Measurements from ENCODE around the gene PGM2L1.

The PGM2L1 gene

DNA sequence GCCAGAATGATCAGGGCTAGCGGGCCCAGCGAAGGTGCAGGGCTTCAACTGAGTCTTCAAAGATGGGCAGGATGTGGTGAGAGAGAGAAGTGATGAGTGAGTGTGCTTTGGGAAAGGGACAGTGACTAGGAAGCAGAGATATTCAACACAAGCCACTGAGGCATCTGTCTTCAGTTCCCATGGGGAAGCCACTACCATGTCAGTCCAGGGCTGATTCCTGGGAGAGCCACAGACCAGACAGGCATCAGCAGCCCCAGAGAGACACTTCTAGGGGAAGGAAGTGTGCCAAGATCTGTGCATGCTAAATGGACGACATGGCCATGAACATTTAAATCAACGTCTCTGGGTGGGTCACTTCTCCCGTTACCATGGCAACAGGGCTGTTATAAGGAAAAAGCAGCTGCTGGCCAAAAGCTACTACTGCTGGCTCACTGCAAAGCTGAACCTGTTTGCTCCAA lies 115.3 kb downstream of the PGM2L1 start:
- TF ChIP-seq, protein P1, sequence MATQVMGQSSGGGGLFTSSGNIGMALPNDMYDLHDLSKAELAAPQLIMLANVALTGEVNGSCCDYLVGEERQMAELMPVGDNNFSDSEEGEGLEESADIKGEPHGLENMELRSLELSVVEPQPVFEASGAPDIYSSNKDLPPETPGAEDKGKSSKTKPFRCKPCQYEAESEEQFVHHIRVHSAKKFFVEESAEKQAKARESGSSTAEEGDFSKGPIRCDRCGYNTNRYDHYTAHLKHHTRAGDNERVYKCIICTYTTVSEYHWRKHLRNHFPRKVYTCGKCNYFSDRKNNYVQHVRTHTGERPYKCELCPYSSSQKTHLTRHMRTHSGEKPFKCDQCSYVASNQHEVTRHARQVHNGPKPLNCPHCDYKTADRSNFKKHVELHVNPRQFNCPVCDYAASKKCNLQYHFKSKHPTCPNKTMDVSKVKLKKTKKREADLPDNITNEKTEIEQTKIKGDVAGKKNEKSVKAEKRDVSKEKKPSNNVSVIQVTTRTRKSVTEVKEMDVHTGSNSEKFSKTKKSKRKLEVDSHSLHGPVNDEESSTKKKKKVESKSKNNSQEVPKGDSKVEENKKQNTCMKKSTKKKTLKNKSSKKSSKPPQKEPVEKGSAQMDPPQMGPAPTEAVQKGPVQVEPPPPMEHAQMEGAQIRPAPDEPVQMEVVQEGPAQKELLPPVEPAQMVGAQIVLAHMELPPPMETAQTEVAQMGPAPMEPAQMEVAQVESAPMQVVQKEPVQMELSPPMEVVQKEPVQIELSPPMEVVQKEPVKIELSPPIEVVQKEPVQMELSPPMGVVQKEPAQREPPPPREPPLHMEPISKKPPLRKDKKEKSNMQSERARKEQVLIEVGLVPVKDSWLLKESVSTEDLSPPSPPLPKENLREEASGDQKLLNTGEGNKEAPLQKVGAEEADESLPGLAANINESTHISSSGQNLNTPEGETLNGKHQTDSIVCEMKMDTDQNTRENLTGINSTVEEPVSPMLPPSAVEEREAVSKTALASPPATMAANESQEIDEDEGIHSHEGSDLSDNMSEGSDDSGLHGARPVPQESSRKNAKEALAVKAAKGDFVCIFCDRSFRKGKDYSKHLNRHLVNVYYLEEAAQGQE (IDR thresholded peaks at IDR 0.05; ENCODE audit: insufficient read depth in 1 of 2, low read depth in 2 of 2, low read length in 2 of 2), result no peak

DNA sequence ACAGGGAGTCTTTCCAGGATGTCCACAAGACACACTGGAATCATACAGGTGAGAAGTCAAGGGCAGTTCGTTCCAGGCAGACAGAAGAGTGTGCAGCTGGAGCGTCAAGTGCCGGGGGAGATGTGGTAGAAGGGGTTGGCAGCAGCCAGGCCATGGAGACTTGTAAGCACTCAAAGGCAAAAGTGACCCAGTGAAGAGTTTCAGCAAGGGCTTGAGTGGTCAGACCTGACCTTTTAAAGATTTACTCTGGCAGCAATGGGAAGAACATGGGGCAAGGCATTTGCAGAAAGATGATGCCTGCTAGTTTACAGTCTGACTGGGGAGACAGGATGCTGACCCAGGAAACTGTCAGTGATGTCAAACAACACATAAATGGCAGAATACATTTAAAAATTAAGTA lies 115.8 kb downstream of the PGM2L1 start:
- TF ChIP-seq POLR2AphosphoS5 (IDR thresholded peaks at IDR 0.05; ENCODE audit: low read depth, low read length) (no peak), SIN3A (IDR thresholded peaks at IDR 0.05; ENCODE audit: borderline replicate concordance, insufficient read depth, low read length) (no peak), FOXP2 (optimal IDR thresholded peaks at IDR 0.05; ENCODE audit: borderline replicate concordance, extremely low read depth, extremely low read length, insufficient read depth) (no peak), TAF1 (IDR thresholded peaks at IDR 0.05; ENCODE audit: borderline replicate concordance, insufficient read depth, low read length) (no peak)
- TF ChIP-seq, protein P1 (IDR thresholded peaks at IDR 0.05; ENCODE audit: insufficient read depth in 1 of 2, low read depth in 2 of 2, low read length in 2 of 2), result no peak

DNA sequence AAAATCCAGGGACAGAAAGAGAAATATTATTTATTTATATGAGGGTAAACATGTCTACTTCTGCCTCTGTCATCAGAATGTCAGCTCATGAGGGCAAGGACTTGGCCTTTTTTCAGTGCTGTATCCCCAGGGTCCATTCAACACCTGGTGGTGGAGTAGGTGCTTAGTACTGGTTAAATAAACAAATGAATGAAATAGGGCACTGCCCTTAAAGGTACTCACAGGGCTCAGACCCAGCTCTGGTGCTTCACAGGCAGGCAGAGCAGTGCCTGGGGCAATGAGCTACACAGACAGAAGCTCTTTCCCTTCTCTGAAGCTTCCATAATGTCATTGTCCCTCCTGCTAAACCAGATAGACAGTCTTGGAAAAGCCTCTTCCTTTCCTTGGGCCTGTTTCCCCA lies 117.7 kb downstream of the PGM2L1 start:
- TF ChIP-seq FOXP2 (optimal IDR thresholded peaks at IDR 0.05; ENCODE audit: borderline replicate concordance, extremely low read depth, extremely low read length, insufficient read depth) (no peak), POLR2AphosphoS5 (IDR thresholded peaks at IDR 0.05; ENCODE audit: low read depth, low read length) (no peak), SIN3A (IDR thresholded peaks at IDR 0.05; ENCODE audit: borderline replicate concordance, insufficient read depth, low read length) (no peak), TAF1 (IDR thresholded peaks at IDR 0.05; ENCODE audit: borderline replicate concordance, insufficient read depth, low read length) (no peak)
- TF ChIP-seq, protein P1 (IDR thresholded peaks at IDR 0.05; ENCODE audit: insufficient read depth in 1 of 2, low read depth in 2 of 2, low read length in 2 of 2), result no peak
